ENCODE data around the gene PCTP.

The PCTP gene

DNA sequence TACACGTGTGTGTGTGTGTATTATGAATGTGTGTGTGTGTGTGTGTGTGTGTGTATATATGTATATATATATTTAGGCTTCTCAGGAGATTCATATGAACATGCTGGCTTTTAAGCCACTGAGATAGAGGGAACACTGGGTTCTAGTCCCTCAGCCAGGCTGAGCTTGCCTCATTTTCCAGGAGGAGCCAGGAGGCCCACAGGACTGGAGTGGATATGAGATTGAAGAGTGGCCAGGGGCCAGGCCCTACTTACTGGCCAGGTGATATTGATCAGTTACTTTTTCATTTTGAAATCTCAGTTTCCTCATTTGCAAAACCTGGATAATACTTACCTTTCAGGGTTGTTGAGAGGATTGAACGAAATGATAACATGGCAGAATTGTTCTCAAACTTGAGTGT lies 5.8 kb downstream of the PCTP start:
- no peaks in the 10 kb centered on the region; the same call in 1 of the 2 replicates for H3K4me1 ChIP-seq (ENCODE audit: control insufficient read depth, insufficient read depth, low read length)
- no peaks in the 10 kb centered on the region for H3K27me3 ChIP-seq (ENCODE audit: control insufficient read depth, insufficient read depth, low read length)
- WGBS (ENCODE audit: insufficient coverage, insufficient read length), result 100% methylated on average over 1 of the region's 2 CpGs
- H3K9me3 ChIP-seq (ENCODE audit: control insufficient read depth, insufficient read depth, low read length), result no peaks in the 10 kb centered on the region
- DNase-seq (ENCODE audit: low read depth, low spot score), result no peak
- no peak overlapping the region for H3K4me3 ChIP-seq (ENCODE audit: low read length)
- no peaks in the 10 kb centered on the region for H3K36me3 ChIP-seq (ENCODE audit: control insufficient read depth, insufficient read depth, low read length)
- H3K27ac ChIP-seq (ENCODE audit: low read length), result no peak overlapping the region

DNA sequence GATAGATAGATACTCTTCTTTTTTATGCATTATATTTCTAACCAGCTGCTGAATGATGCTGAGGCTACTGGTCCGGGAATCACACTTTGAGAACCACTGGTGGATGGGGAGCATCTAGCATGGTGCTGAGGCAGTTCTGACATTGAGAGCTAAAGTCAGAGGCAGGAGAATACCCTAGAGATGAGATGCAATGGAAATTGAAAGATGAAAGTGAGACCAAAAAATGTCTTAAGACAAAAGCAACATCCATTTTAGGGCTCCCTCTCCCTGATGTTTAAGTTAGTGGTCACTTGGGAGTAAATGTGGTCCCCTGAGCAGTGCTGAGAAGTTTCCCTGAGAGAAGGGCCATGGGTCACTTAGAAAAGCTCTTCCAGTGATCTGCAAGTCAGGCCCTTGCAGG lies 6.8 kb downstream of the PCTP start:
- H3K27ac ChIP-seq (ENCODE audit: low read length), result no peak overlapping the region
- H3K4me1 ChIP-seq (ENCODE audit: control insufficient read depth, insufficient read depth, low read length), result no peaks in the 10 kb centered on the region
- H3K27me3 ChIP-seq (ENCODE audit: control insufficient read depth, insufficient read depth, low read length), result no peaks in the 10 kb centered on the region
- H3K9me3 ChIP-seq (ENCODE audit: control insufficient read depth, insufficient read depth, low read length), result no peaks in the 10 kb centered on the region
- H3K36me3 ChIP-seq (ENCODE audit: control insufficient read depth, insufficient read depth, low read length), result no peaks in the 10 kb centered on the region
- WGBS (ENCODE audit: insufficient coverage, insufficient read length), result no CpG with 5 or more reads among the region's 1 CpG
- no peak overlapping the region for H3K4me3 ChIP-seq (ENCODE audit: low read length)
- DNase-seq (ENCODE audit: low read depth, low spot score), result no peak

DNA sequence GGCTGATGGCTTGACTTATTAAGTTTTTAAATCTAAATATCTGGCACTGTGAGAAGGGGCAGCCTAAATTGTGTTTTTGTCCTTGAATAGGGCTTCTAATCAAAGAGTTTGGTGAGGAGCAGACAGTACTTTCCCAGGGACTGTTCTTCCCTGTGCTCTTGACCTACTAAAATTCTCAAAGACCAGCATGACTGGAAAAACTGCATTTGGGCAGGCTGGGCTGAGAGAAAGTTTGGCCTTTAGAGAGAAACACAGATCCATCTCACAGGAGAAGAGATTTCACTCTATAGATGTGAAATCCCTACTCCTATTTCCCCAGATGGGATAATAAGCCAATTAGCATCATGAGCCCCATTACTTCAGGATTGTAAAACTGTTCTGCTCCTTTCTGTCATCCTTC lies 7.3 kb downstream of the PCTP start:
- DNase-seq (ENCODE audit: low read depth, low spot score), result no peak
- H3K27me3 ChIP-seq (ENCODE audit: control insufficient read depth, insufficient read depth, low read length), result no peaks in the 10 kb centered on the region
- H3K4me1 ChIP-seq (ENCODE audit: control insufficient read depth, insufficient read depth, low read length), result no peaks in the 10 kb centered on the region
- no peak overlapping the region for H3K27ac ChIP-seq (ENCODE audit: low read length)
- no peaks in the 10 kb centered on the region for H3K36me3 ChIP-seq (ENCODE audit: control insufficient read depth, insufficient read depth, low read length)
- H3K9me3 ChIP-seq (ENCODE audit: control insufficient read depth, insufficient read depth, low read length), result no peaks in the 10 kb centered on the region
- no peak overlapping the region for H3K4me3 ChIP-seq (ENCODE audit: low read length)

DNA sequence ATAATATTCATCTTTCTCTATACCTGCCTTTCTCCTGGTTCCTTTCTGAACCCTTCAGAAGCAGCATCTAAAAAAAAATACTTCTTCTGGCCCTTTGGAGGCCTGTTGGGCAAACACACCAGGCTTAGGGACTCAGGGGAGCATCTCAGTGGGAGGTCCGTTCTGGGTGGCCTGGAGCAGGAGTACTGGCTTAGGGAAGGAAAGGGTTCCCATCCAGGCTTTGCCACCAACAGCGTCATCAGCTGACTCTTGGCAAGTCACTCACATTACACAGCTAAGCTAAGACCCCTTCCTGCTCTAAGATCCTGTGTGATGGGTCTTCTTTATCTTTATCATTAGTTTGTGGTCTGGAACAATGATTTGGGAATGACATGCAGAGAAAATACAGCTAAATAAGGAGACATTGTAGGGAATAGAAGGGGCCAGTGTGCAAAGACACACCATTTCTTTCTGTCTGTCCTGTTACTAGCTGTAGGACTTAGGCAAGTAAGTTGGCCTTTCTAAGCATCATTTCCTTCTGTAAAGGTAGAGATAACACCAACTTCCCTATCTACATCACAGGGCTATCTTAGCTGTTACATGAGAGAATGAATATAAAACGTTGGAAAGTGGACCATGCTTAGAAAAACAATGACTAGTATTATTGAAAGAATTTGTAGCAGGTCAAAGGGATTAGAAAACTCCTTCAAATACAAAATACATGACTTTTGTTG lies 9.9 kb downstream of the PCTP start:
- H3K9me3 ChIP-seq (ENCODE audit: control insufficient read depth, insufficient read depth, low read length), result no peaks in the 10 kb centered on the region

DNA sequence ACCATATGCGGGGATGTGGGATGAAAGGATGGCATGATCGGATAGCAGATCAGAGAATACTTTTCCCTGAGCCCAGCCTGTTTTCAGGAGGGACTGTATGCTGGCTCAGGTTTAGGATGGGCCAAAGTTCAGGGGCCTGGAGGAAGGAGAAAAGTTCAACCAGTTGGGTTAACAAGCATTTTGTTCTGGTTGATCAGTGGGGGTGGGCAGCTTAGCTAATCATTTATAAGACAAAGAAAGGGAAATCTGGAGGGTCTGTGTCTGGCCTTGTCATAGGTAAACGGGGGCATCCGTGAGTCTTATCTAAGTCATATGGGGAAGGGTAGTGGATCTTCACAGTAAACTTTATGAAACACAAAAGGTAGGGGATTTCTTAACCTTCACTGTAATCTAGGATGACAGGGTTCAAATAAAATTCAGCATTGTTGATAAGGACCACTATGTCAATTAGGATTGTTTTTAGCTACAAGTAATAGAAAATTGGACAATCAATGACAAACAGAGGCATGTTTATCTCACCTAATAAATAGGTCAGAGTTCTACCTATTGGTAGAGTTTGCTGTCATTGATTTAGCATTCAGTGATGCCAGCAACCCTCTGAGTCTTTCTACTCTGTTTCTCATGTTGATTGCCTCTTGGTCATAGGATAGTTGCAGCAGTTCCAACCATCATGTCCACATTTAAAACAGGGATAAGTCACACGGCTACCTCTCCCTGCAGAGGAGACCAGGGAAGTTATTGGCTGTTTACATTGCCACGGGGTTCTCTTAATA lies 11.4 kb downstream of the PCTP start:
- H3K27ac ChIP-seq (ENCODE audit: low read length), result no peak overlapping the region
- DNase-seq (ENCODE audit: low read depth, low spot score), result no peak
- H3K36me3 ChIP-seq (ENCODE audit: control insufficient read depth, insufficient read depth, low read length), result no peaks in the 10 kb centered on the region
- H3K9me3 ChIP-seq (ENCODE audit: control insufficient read depth, insufficient read depth, low read length), result no peaks in the 10 kb centered on the region
- H3K27me3 ChIP-seq (ENCODE audit: control insufficient read depth, insufficient read depth, low read length), result no peaks in the 10 kb centered on the region
- no CpG with 5 or more reads among the region's 6 CpGs for WGBS (ENCODE audit: insufficient coverage, insufficient read length)
- no peaks in the 10 kb centered on the region for H3K4me1 ChIP-seq (ENCODE audit: control insufficient read depth, insufficient read depth, low read length)
- H3K4me3 ChIP-seq (ENCODE audit: low read length), result no peak overlapping the region

More for the DNA sequence above, 9.9 kb downstream of the PCTP start:
- Histone ChIP-seq H3K4me1 (ENCODE audit: control insufficient read depth, insufficient read depth, low read length) (no peaks in the 10 kb centered on the region), H3K4me3 (ENCODE audit: low read length) (no peak overlapping the region), H3K27me3 (ENCODE audit: control insufficient read depth, insufficient read depth, low read length) (no peaks in the 10 kb centered on the region), H3K27ac (ENCODE audit: low read length) (no peak overlapping the region), H3K36me3 (ENCODE audit: control insufficient read depth, insufficient read depth, low read length) (no peaks in the 10 kb centered on the region)
- no CpG with 5 or more reads among the region's 3 CpGs for WGBS (ENCODE audit: insufficient coverage, insufficient read length)
- DNase-seq (ENCODE audit: low read depth, low spot score), result no peak

DNA sequence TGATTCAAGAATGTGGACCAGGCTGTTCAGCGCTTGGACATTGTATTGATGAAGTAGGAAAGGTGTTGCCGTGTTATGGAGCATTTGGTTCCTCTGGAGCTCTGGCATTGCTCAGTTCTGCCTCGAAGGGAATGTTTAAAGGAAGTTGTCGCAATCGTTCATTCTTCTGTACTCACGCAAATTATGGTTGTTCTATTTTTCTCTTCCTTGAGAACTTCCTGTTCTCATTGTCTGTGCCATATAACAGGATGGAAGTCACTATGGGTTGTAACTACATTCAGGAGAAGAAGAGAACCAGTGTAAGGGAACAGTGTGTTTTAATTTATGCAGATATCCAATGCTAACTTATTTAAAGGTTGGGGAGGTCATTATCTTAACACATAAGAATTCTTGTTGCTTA lies 13.0 kb downstream of the PCTP start:
- no CpG with 5 or more reads among the region's 6 CpGs for WGBS (ENCODE audit: insufficient coverage, insufficient read length)
- no peak overlapping the region for H3K27ac ChIP-seq (ENCODE audit: low read length)

DNA sequence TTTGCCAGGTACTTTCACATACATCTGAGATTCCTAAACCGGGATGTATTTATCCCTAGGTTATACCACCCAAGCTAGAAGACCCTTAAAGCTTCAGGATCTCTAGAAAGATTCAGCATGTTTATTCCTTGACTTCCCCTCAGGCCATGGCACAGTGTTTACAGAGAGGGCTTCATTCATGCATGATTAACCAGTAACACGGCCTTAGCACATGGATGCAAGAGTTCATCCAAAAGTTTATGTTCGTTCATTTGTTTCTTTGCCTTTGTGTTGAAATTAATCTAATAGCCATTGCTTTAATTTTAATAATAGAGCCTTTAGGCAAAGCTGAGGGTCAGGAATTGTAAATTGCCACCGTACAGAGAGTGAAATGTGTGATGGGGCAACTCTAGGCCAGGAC lies 13.8 kb downstream of the PCTP start:
- Histone ChIP-seq H3K36me3 (ENCODE audit: control insufficient read depth, insufficient read depth, low read length) (no peaks in the 10 kb centered on the region), H3K27ac (ENCODE audit: low read length) (no peak overlapping the region), H3K4me3 (ENCODE audit: low read length) (no peak overlapping the region), H3K4me1 (ENCODE audit: control insufficient read depth, insufficient read depth, low read length) (no peaks in the 10 kb centered on the region), H3K9me3 (ENCODE audit: control insufficient read depth, insufficient read depth, low read length) (no peaks in the 10 kb centered on the region), H3K27me3 (ENCODE audit: control insufficient read depth, insufficient read depth, low read length) (no peaks in the 10 kb centered on the region)
- no peak for DNase-seq (ENCODE audit: low read depth, low spot score)
- no CpG with 5 or more reads among the region's 4 CpGs for WGBS (ENCODE audit: insufficient coverage, insufficient read length)

More for the DNA sequence above, 13.0 kb downstream of the PCTP start:
- H3K4me3 ChIP-seq (ENCODE audit: low read length), result no peak overlapping the region
- no peaks in the 10 kb centered on the region for H3K9me3 ChIP-seq (ENCODE audit: control insufficient read depth, insufficient read depth, low read length)
- no peaks in the 10 kb centered on the region for H3K36me3 ChIP-seq (ENCODE audit: control insufficient read depth, insufficient read depth, low read length)
- no peaks in the 10 kb centered on the region for H3K4me1 ChIP-seq (ENCODE audit: control insufficient read depth, insufficient read depth, low read length)
- no peaks in the 10 kb centered on the region for H3K27me3 ChIP-seq (ENCODE audit: control insufficient read depth, insufficient read depth, low read length)
- no peak for DNase-seq (ENCODE audit: low read depth, low spot score)

DNA sequence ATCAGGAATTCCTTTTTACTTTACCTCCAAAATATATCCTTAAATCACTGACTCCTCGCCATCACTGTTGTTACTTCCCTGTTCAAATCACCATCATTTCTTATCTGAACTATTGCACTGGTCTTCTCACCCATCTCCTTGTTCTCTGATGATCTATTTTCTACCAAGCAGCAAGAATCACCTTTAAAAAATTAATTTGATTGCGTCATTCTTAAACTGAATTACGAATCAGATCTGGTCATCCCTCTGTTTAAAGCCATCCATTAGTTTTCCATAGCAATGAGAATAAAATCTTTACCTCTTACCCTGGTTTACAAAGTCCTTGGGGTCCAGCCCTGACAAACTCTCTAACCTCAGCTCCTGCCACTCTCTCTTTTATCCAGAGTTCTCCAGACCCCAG lies 14.6 kb downstream of the PCTP start:
- WGBS (ENCODE audit: insufficient coverage, insufficient read length), result 100% methylated on average over 1 of the region's 3 CpGs
- no peaks in the 10 kb centered on the region for H3K9me3 ChIP-seq (ENCODE audit: control insufficient read depth, insufficient read depth, low read length)
- H3K4me3 ChIP-seq (ENCODE audit: low read length), result no peak overlapping the region
- no peaks in the 10 kb centered on the region for H3K4me1 ChIP-seq (ENCODE audit: control insufficient read depth, insufficient read depth, low read length)
- H3K36me3 ChIP-seq (ENCODE audit: control insufficient read depth, insufficient read depth, low read length), result no peaks in the 10 kb centered on the region
- no peaks in the 10 kb centered on the region for H3K27me3 ChIP-seq (ENCODE audit: control insufficient read depth, insufficient read depth, low read length)
- no peak for DNase-seq (ENCODE audit: low read depth, low spot score)
- H3K27ac ChIP-seq (ENCODE audit: low read length), result no peak overlapping the region

DNA sequence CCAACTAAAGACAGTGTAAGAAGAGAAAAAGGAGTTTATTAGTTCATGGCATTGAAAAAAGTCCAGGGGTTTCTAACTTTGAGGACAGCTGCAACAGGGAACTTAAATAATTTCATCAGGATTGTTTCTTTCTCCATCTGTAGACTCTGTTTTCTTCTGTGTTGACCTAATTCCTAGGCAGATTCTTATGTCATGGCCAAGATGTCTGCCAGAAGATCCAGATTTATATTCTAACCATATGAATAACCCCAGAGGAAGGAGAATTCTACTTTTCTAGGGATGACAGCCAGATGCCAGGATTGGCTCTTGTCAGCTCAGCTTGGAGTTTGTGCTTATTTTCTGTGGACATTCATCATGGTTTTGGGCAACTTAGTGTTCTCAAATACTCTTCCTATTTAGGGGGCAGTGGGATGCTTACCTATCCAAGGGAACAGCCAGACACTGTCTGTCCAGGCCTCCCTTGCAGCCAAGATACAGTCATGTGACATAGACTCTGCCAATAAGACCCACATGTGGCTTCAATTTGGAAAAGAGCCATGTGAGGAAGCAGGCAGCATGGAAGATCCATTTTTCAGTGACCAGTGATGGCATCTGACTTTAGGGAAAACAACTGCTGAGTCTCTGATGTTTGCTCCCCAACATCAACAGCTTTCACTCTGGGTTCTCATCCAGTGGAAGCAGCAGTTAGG lies 18.2 kb downstream of the PCTP start:
- Histone ChIP-seq H3K27ac (ENCODE audit: low read length) (no peak overlapping the region), H3K36me3 (ENCODE audit: control insufficient read depth, insufficient read depth, low read length) (no peaks in the 10 kb centered on the region), H3K27me3 (ENCODE audit: control insufficient read depth, insufficient read depth, low read length) (no peaks in the 10 kb centered on the region), H3K4me3 (ENCODE audit: low read length) (no peak overlapping the region), H3K9me3 (ENCODE audit: control insufficient read depth, insufficient read depth, low read length) (no peaks in the 10 kb centered on the region), H3K4me1 (ENCODE audit: control insufficient read depth, insufficient read depth, low read length) (no peaks in the 10 kb centered on the region)
- DNase-seq (ENCODE audit: low read depth, low spot score), result no peak

DNA sequence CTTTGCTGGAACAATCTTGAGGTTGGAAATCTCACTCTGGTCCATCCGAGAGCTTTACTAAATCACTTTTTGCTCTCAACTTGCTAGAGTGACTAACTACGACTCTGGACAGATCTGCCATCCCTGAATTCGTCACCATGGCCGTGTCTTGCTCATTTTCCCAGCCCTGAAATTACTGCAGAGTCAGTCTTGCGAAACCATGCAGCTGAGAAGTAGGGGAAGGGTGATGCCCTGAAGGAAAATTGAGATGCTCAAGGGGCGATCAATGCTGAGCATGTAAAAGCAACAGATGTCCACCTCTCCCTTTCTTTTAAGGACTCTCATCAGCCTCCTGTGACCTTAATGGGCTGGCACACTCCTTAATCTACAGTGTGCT lies 18.8 kb downstream of the PCTP start:
- Histone ChIP-seq H3K9me3 (ENCODE audit: control insufficient read depth, insufficient read depth, low read length) (no peaks in the 10 kb centered on the region), H3K27ac (ENCODE audit: low read length) (no peak overlapping the region), H3K4me1 (ENCODE audit: control insufficient read depth, insufficient read depth, low read length) (no peaks in the 10 kb centered on the region), H3K27me3 (ENCODE audit: control insufficient read depth, insufficient read depth, low read length) (no peaks in the 10 kb centered on the region), H3K4me3 (ENCODE audit: low read length) (no peak overlapping the region), H3K36me3 (ENCODE audit: control insufficient read depth, insufficient read depth, low read length) (no peaks in the 10 kb centered on the region)
- WGBS (ENCODE audit: insufficient coverage, insufficient read length), result no CpG with 5 or more reads among the region's 6 CpGs
- DNase-seq (ENCODE audit: low read depth, low spot score), result no peak

Measured in iPS DF 6.9 (cell line).